ES-I3 (cell line): ENCODE results near the gene VPS29.

Experiments
- H3K36me3 ChIP-seq: 2 replicates; pipeline ENCODE4 v1.6.1; 2013; ENCODE audit warnings: mild to moderate bottlenecking, low read length, control low read depth, moderate library complexity; ENCODE audit not compliant: insufficient read depth
- H3K4me1 ChIP-seq: 2 replicates; pipeline ENCODE4 v1.6.1; 2013; ENCODE audit warnings: mild to moderate bottlenecking, control low read depth, low read length; ENCODE audit not compliant: insufficient read depth
- H3K9ac ChIP-seq: 2 replicates; pipeline ENCODE4 v1.6.1; 2013; ENCODE audit warnings: low read depth, mild to moderate bottlenecking, low read length, moderate library complexity
- H3K9me3 ChIP-seq: 2 replicates; pipeline ENCODE4 v1.6.1; 2013; ENCODE audit warnings: mild to moderate bottlenecking, low read length, moderate library complexity; ENCODE audit not compliant: control insufficient read depth, insufficient read depth

The VPS29 gene

GRCh38 chr12:110449799-110450497, 52.0 kb downstream of the VPS29 start, which contains the start of gene ARPC3:
Gene ARPC3 (minus strand): TSS chr12:110450337. CDS start chr12:110450260, 77 bp downstream.
- H3K9ac ChIP-seq: peak within 1 kb of the TSS; percentile 66
- H3K36me3 ChIP-seq: peaks cover 2% of the 10 kb centered on the region
- H3K9me3 ChIP-seq: no peaks in the 10 kb centered on the region
- H3K4me1 ChIP-seq: no peaks in the 10 kb centered on the region

GRCh38 chr12:110444455-110444854, 57.5 kb downstream of the VPS29 start:
- Histone ChIP-seq H3K9ac (no peak overlapping the region), H3K9me3 (no peaks in the 10 kb centered on the region), H3K36me3 (peaks cover 21% of the 10 kb centered on the region), H3K4me1 (no peaks in the 10 kb centered on the region)
